ENCODE data around the gene AP1G1. TPM values are rescaled to one million over a fixed set of nuclear protein-coding genes. Genes with fewer than 3 reads are reported as not detected.

The AP1G1 gene
- total RNA-seq = 76.6 and 78.1 TPM in 2 replicates

DNA sequence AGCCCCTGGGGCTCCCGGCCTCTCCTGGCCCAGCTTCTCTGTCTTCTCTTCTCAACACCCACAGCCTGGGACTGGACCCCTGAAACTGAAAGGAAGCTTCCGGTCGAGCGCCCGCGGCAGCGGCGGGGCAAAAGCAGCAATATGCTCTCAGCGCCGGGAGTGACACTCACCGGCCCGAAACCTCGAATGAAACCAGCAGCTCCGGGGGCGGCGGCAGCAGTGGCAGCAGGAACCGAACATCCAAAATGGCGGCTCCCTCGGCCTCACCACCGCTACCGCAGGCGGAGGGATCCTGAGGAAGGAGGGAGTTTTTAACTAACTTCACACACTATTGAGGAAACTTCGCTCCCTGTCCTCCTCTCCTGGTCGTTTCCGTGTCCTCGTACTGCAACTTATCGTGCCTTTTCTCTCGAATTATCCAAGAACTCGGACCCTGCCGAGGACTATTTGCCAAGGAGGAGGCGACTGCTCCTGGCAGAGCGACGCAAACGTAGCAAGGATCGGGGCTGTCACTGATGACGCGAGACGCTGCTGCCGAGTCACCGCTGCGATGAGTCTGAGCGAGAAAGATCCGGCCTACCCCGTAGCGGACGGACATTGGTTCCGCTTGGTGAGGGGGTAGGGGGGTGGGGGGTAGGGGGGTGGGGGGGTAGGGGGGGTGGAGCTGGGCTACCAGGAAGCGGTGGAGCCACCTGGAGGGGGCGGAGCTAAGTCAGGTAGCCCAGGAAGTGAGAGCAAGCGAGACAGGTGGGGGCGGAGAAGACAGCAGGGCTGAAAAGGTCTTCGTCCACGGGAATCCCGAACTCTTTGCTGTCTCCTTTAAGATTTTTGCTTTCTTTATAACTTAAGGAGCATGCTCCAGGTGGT lies at the start of gene AP1G1:
Gene AP1G1 (minus strand): TSS at position 242 of the 867 bp plus-strand sequence. CDS start 19,355 bp downstream, outside the sequence.

DNA sequence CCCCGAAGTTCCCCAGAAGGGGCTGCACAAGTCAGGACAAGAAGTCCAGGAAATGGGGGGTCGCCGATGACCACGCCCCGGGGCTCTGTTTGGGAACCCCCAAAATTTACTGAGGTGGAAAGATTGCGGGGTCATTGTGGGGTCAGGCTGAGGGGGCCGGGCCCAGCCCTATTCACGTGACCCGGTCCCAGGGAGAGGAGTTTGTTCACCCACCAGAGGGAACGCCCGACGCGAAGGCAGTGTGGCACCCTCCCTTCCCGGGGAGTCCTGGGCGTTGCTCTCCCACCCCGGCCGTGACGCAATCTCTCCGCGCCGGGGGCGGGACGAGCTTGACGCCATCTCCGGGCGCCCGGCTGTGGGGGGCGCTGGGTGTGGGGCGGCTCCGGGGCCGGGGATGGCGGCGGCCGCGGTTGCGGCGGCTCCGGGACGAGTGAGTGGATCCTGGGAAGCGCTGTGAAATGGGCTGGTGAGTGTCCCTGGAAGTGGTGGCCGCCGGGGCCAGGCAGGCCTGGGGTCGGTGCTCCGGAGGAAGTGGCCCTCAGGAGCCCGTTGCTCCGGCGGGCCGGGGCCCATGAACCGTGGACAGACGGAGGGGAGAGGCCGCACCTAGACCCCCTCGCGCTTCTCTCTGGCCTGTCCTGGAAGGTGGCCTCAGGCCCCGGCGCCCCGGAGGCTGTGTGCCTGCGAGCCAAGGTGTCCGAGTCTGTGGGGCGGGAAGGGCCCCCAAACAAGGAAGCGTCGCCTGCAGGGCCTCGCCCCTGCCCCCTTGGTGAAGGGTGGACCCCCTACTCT lies 37.2 kb upstream of the AP1G1 start, which contains the start of gene ATXN1L:
Gene ATXN1L (plus strand): TSS at position 338 of the 792 bp plus-strand sequence. CDS start 3,765 bp downstream, outside the sequence.

DNA sequence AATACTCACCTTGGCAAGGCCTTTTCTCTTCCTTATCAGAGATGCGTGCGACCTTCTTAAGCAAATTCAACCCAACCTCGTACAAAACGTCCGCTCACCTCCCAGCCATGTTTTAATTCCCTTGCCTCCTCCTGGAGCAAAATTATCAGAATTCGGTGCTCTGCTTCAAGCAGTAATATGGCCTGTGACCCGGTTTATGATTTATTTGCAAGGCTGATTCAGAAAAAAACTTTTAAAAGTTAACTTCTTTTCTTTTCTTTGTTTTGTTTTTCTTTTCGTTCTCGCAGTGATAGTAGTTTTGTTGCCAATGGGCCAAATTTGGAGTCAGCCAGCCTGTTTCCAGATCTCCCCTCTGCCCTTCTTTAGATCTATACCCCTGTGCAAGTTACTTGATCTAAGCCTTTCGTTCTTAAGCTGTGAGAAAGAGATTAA lies 84.3 kb downstream of the AP1G1 start, which contains the start of gene PHLPP2:
Gene PHLPP2 (minus strand): TSS at position 382 of the 432 bp plus-strand sequence. CDS start 9,906 bp downstream, outside the sequence.

Other genes starting within 250 kb of the AP1G1 start
- gene TAT, start 231.7 kb downstream of the AP1G1 start, total RNA-seq = not detected in 2 replicates
- not detected in 2 replicates for gene MARVELD3, start 182.7 kb downstream of the AP1G1 start, total RNA-seq
- 7.7 and 7.8 TPM in 2 replicates for gene PHLPP2, start 84.1 kb downstream of the AP1G1 start, total RNA-seq
- gene ATXN1L, start 37.1 kb upstream of the AP1G1 start, total RNA-seq = 8.6 and 13.9 TPM in 2 replicates
- 4.1 and 4.6 TPM in 2 replicates for gene ZNF821, start 75.3 kb upstream of the AP1G1 start, total RNA-seq
- gene IST1, start 86.7 kb upstream of the AP1G1 start, total RNA-seq = 206 and 207 TPM in 2 replicates
- under 0.01 TPM in 1 of 2 replicates, not detected in the other for gene PKD1L3, start 191.6 kb upstream of the AP1G1 start, total RNA-seq
- gene DHODH, start 199.9 kb upstream of the AP1G1 start, total RNA-seq = 3.0 and 3.8 TPM in 2 replicates
- gene HP, start 245.7 kb upstream of the AP1G1 start, total RNA-seq = not detected in 2 replicates